ENCODE results near the gene STK32B. TPM values are rescaled to one million over a fixed set of nuclear protein-coding genes. Genes with fewer than 3 reads are reported as not detected.

STK32B gene
- total RNA-seq, 1 experiment from 2014 or later, result 11.6 TPM

- intact Hi-C loops (cut with micrococcal nuclease; ENCODE audit: unreplicated experiment) (no loop called here), in situ Hi-C loops (cut with HindIII; ENCODE audit: low pct_unique_long_range_greater_than_20kb, low sequenced_read_pairs) (no loop called here)
- ChIA-PET CTCF (no interaction called here), POLR2A (no interaction called here)
- DNase-seq (ENCODE audit: low read depth, low spot score) (no peak), ATAC-seq (no peak)
- TF ChIP-seq TCF7L2 (IDR thresholded peaks at IDR 0.05; ENCODE audit: low read depth, low read length), result no peak
- TF ChIP-seq REST (IDR thresholded peaks at IDR 0.05; ENCODE audit: insufficient read depth in 1 of 2, low read depth in 2 of 2, low read length in 1 of 2), result no peak
- no peak for TF ChIP-seq SIN3A (IDR thresholded peaks at IDR 0.05; ENCODE audit: borderline replicate concordance, insufficient read depth, low read depth, low read length)
- no peak for TF ChIP-seq CTCF (IDR thresholded peaks at IDR 0.05)
- no peak for TF ChIP-seq POLR2AphosphoS5 (IDR thresholded peaks at IDR 0.05; ENCODE audit: low read depth, low read length)
- no TSS peak for BruUV-seq (replicated peaks)
- H3K4me1 ChIP-seq (ENCODE audit: control insufficient read depth, insufficient read depth, low read length), result no peaks in the 10 kb centered on the region
- H3K27ac ChIP-seq (ENCODE audit: low read length), result no peak overlapping the region
- no peak overlapping the region for H3K4me3 ChIP-seq (ENCODE audit: low read depth in 2 of 2, low read length in 2 of 2)
- no peaks in the 10 kb centered on the region for H3K27me3 ChIP-seq (ENCODE audit: control insufficient read depth, insufficient read depth, low read length)
- H3K9me3 ChIP-seq (ENCODE audit: control insufficient read depth, insufficient read depth, low read depth, low read length), result no peaks in the 10 kb centered on the region
- no peaks in the 10 kb centered on the region for H3K36me3 ChIP-seq (ENCODE audit: control insufficient read depth, insufficient read depth, low read length)
These were observed 111.7 kb downstream of the STK32B start for GRCh38 chr4:5162909-5163508.

- Histone ChIP-seq H3K9me3 (ENCODE audit: control insufficient read depth, insufficient read depth, low read depth, low read length) (no peaks in the 10 kb centered on the region), H3K27ac (ENCODE audit: low read length) (no peak overlapping the region), H3K27me3 (ENCODE audit: control insufficient read depth, insufficient read depth, low read length) (no peaks in the 10 kb centered on the region), H3K4me3 (ENCODE audit: low read depth in 2 of 2, low read length in 2 of 2) (no peak overlapping the region), H3K4me1 (ENCODE audit: control insufficient read depth, insufficient read depth, low read length) (no peaks in the 10 kb centered on the region), H3K36me3 (ENCODE audit: control insufficient read depth, insufficient read depth, low read length) (no peaks in the 10 kb centered on the region)
- in situ Hi-C loops (cut with HindIII; ENCODE audit: low pct_unique_long_range_greater_than_20kb, low sequenced_read_pairs) (no loop called here), intact Hi-C loops (cut with micrococcal nuclease; ENCODE audit: unreplicated experiment) (no loop called here)
- ChIA-PET CTCF (no interaction called here), POLR2A (interaction anchor here (0.5 kb wide), 1 partner anchor 13 kb away, joined by 3 read pairs; no protein-coding TSS in a partner anchor)
- BruUV-seq (replicated peaks), result no TSS peak
- no peak for DNase-seq (ENCODE audit: low read depth, low spot score)
- no peak for TF ChIP-seq TCF7L2 (IDR thresholded peaks at IDR 0.05; ENCODE audit: low read depth, low read length)
- no peak for TF ChIP-seq REST (IDR thresholded peaks at IDR 0.05; ENCODE audit: insufficient read depth in 1 of 2, low read depth in 2 of 2, low read length in 1 of 2)
- ATAC-seq, result no peak
These were observed 113.1 kb downstream of the STK32B start for GRCh38 chr4:5164221-5164912.

All from Panc1 (cell line).